Peyer's patch (tissue), 4 donors: ENCODE data around the gene ACBD6. TPM values are rescaled to one million over a fixed set of nuclear protein-coding genes. Genes with fewer than 3 reads are reported as not detected.

ENCODE experiments used
- DNase-seq, 3 donors: peaks; one replicate each; pipeline ENCODE4 v3.0.0-alpha.2; 2017 to 2019
- H3K27ac ChIP-seq, 4 donors: fragments of 200-600 bp; sonication (generic); one replicate each; pipeline ENCODE4 v1.5.1; 2016 to 2019
- H3K27me3 ChIP-seq, 2 donors: fragments of 200-600 bp; sonication (generic); one replicate each; pipeline ENCODE4 v1.5.1; 2019
- H3K36me3 ChIP-seq, 3 donors: fragments of 200-600 bp; sonication (generic); one replicate each; pipeline ENCODE4 v1.5.1; 2016 to 2019
- H3K4me1 ChIP-seq, 4 donors: fragments of 200-600 bp; sonication (generic); one replicate each; pipeline ENCODE4 v1.5.1; 2016 to 2019
- H3K4me3 ChIP-seq, 4 donors: fragments of 200-600 bp; sonication (generic); 1 replicate in 3 of 4; 2 replicates in 1 of 4; pipeline ENCODE4 v1.5.1; 2016 to 2019; ENCODE audit warnings: mild to moderate bottlenecking in 1 of 4
- H3K9me3 ChIP-seq, 4 donors: fragments of 200-600 bp; sonication (generic); one replicate each; pipeline ENCODE4 v1.5.1; 2016 to 2019; ENCODE audit warnings: mild to moderate bottlenecking in 1 of 4
- POLR2A ChIP-seq, 2 donors: fragments of 450-650 bp; IDR thresholded peaks; one replicate each; pipeline ENCODE4 v1.5.1; 2017; ENCODE audit warnings: antibody characterized with exemption in 2 of 2, mild to moderate bottlenecking in 2 of 2, moderate library complexity in 2 of 2
- total RNA-seq, 4 donors: library from RNA; depleted of rRNA; stranded (reverse); fragments of >200 nt; gene quantifications; one replicate each; pipeline ENCODE4 v1.1.0, GENCODE V29; 2016
- TF ChIP-seq, protein P1 (sequence below), 6 experiments: fragments of 450-650 bp in 4 of 6; fragments of 200-600 bp in 2 of 6; sonication (generic) in 1 of 6; IDR thresholded peaks; one replicate each; pipeline ENCODE4 v1.5.1; 2017 to 2019; ENCODE audit warnings: antibody characterized with exemption in 6 of 6, mild to moderate bottlenecking in 3 of 6, moderate library complexity in 1 of 6

Gene ACBD6
- total RNA-seq, 4 donors from 2014 or later: 32.2 to 56.1 (median 32.7) TPM

DNA sequence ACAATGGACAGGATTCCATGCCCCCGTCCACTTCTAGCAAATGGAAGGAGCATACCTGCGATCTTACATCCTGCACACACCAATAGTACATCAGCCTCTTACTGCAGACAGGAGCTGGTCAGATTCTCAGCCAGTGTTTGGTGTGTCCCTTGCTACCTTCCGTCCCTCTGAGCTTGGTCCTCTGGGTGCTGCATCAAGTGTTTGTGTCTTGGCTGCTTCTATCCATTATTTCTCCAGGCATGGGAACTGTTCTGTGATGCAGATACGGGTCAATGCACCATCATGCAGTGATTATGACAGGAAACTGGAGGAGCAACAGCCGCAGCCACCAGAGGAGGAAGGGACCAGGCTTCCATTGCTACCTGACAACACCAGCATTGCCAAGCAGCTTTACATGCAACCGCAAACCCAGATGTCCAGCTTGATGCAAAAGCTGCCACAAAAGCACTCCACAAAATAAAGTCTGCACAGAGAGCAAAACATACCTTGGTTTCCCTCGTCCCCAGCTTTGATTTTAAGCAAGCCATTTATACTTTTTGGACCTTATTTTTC lies 34.5 kb upstream of the ACBD6 start:
- TF ChIP-seq, protein P1, sequence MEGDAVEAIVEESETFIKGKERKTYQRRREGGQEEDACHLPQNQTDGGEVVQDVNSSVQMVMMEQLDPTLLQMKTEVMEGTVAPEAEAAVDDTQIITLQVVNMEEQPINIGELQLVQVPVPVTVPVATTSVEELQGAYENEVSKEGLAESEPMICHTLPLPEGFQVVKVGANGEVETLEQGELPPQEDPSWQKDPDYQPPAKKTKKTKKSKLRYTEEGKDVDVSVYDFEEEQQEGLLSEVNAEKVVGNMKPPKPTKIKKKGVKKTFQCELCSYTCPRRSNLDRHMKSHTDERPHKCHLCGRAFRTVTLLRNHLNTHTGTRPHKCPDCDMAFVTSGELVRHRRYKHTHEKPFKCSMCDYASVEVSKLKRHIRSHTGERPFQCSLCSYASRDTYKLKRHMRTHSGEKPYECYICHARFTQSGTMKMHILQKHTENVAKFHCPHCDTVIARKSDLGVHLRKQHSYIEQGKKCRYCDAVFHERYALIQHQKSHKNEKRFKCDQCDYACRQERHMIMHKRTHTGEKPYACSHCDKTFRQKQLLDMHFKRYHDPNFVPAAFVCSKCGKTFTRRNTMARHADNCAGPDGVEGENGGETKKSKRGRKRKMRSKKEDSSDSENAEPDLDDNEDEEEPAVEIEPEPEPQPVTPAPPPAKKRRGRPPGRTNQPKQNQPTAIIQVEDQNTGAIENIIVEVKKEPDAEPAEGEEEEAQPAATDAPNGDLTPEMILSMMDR (IDR thresholded peaks at IDR 0.05): no peak
- no peak for TF ChIP-seq POLR2A (IDR thresholded peaks at IDR 0.05)
- H3K9me3 ChIP-seq: no peaks in the 10 kb centered on the region
- H3K36me3 ChIP-seq: no peaks in the 10 kb centered on the region
- H3K4me1 ChIP-seq: no peaks in the 10 kb centered on the region
- DNase-seq: no peak
- no peaks in the 10 kb centered on the region for H3K27me3 ChIP-seq
- H3K27ac ChIP-seq: no peak overlapping the region
- H3K4me3 ChIP-seq: no peak overlapping the region

DNA sequence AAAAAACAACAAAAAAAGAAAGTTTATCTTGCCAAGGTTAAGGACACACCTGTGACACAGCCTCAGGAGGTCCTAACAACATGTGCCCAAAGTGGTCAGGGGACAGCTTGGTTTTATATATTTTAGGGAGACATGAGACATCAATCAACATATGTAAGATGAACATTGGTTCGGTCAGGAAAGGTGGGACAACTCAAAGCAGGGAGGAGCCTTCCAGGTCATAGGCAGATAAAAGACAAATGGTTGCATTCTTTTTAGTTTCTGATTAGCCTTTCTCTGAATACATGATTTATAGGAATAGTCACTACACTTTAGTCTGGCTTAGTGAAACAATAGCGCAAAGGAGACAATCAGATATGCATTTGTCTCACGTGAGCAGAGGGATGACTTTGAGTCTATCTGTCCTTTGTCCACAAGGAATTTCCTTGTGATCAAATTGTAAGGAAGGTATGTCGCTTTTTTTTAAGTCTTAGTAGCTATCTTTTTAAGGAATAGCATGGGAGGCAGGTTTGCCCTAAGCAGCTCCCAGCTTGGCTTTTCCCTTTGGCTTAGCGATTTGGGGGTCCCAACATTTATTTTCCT lies 33.1 kb upstream of the ACBD6 start:
- Histone ChIP-seq H3K27ac (no peak overlapping the region), H3K4me1 (no peaks in the 10 kb centered on the region), H3K36me3 (no peaks in the 10 kb centered on the region), H3K4me3 (no peak overlapping the region), H3K9me3 (no peaks in the 10 kb centered on the region), H3K27me3 (no peaks in the 10 kb centered on the region)
- DNase-seq: no peak
- TF ChIP-seq, protein P1 (IDR thresholded peaks at IDR 0.05): no peak
- no peak for TF ChIP-seq POLR2A (IDR thresholded peaks at IDR 0.05)

DNA sequence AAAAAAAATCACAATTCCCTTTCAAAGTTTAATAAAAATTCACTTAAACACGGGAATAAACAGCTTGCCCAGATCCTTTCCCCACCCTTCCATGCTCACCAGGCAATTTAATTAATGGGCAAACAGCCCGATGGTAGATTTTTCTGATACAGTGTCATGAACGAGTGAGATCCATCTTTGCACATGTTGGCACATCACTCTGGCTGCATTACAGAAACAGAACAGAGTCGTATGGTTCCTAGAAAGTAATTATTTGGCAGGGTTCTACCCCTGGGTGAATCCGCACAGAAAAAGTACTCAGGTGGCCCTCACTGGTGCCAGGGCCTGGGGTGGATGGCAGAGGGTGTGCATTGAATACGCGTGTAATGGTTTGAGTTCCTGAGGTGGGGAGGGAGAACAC lies 31.8 kb upstream of the ACBD6 start:
- no peak for DNase-seq

DNA sequence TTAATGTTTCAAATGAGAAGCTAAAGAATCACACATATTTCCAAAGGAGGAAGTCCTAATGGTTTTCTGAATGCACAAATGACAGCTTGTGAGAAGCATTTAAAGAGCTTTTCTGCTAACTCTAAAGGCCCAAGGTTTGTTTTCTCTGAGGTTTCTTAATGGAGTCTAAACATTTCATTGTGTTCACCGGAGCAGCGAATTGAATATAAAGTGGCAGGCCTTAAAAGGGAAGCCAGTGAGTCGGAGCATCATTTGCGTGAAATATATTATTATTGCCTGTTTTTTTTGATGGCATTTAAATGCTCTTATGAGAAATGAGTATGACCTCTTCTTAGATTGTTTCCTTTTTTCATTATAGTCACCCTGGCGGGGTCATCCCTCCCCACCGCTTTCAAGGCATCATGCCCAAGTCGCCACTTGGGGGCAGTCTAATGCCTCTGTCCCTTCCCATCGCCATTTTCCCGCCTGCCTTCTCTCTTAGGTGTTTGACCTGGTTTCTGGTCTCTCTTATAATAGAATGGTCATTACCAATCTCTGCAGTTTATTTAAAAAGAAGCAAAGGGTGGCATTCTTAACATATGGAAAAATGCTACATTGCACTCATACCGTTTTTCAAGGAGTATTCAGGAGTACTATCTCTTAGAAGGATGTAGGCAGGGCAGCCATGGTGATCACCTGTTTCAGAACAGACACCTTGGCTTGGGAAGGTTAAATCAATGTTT lies 31.1 kb upstream of the ACBD6 start:
- Histone ChIP-seq H3K36me3 (no peaks in the 10 kb centered on the region), H3K9me3 (no peaks in the 10 kb centered on the region), H3K4me1 (no peaks in the 10 kb centered on the region), H3K27ac (no peak overlapping the region), H3K4me3 (no peak overlapping the region), H3K27me3 (no peaks in the 10 kb centered on the region)
- TF ChIP-seq, protein P1 (IDR thresholded peaks at IDR 0.05): peak; percentile 34 to 83 (median 78)
- TF ChIP-seq POLR2A (IDR thresholded peaks at IDR 0.05): no peak
- peak; percentile 55 to 85 (median 72) for DNase-seq

More for the DNA sequence above, 31.8 kb upstream of the ACBD6 start:
- Histone ChIP-seq H3K27me3 (no peaks in the 10 kb centered on the region), H3K27ac (no peak overlapping the region), H3K4me3 (no peak overlapping the region), H3K36me3 (no peaks in the 10 kb centered on the region), H3K4me1 (no peaks in the 10 kb centered on the region), H3K9me3 (no peaks in the 10 kb centered on the region)
- TF ChIP-seq POLR2A (IDR thresholded peaks at IDR 0.05): no peak

DNA sequence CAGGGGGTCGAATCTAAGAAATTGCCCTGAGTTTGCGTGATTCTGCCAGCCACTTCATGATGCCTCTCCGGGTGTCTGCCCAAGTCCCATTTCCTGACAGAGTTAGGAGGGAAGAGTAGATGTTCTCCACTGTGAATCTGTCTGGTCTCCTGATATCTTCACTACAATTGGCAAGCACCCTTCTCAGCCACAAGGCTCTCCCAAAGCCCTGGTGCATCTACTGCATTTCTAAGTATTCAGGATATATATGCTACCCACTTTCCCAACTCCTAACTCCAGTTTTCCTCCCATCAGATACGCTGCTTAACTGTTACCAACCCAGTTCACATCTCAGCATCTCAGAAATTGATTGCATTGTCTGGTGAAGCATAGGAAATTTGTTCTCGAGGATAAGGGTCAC lies 30.5 kb upstream of the ACBD6 start:
- Histone ChIP-seq H3K27me3 (no peaks in the 10 kb centered on the region), H3K27ac (no peak overlapping the region), H3K4me3 (no peak overlapping the region), H3K36me3 (no peaks in the 10 kb centered on the region), H3K4me1 (no peaks in the 10 kb centered on the region), H3K9me3 (no peaks in the 10 kb centered on the region)
- TF ChIP-seq, protein P1 (IDR thresholded peaks at IDR 0.05): no peak
- no peak for TF ChIP-seq POLR2A (IDR thresholded peaks at IDR 0.05)
- no peak for DNase-seq

DNA sequence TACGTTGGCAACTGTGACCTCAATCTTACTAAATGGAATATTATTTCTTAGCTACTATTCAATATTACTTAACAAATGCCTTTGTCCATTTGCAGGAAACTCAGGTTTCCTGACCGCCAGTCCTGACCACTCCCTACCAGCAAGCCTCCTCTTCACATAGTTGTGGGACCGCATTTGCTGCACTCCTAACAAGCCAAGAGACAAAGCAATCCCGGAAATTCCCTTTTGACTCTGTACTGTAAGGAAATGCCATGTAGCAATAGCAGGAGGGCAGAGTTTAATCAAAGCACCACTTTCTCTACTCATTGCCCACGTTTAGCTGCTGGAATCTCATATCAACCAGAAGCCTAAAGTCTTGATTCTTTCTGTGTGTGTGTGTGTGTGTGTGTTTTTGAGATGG lies 28.1 kb upstream of the ACBD6 start:
- Histone ChIP-seq H3K27ac (no peak overlapping the region), H3K4me1 (no peaks in the 10 kb centered on the region), H3K4me3 (no peak overlapping the region), H3K9me3 (no peaks in the 10 kb centered on the region), H3K27me3 (no peaks in the 10 kb centered on the region), H3K36me3 (no peaks in the 10 kb centered on the region)
- TF ChIP-seq, protein P1 (IDR thresholded peaks at IDR 0.05): no peak
- no peak for TF ChIP-seq POLR2A (IDR thresholded peaks at IDR 0.05)
- DNase-seq: no peak
